GM18498 (cell line): ENCODE results near the gene CXXC5.
"Not testable (repeated sequence)": the region's sequence is repeated elsewhere in the genome, so short reads cannot be mapped to it uniquely, and the experiment has no call there.

Source experiments
- ATAC-seq: cut with Tn5 transposase; IDR thresholded peaks from one replicate; pipeline ENCODE4 v1.9.1; 2021; ENCODE audit warnings: mild to moderate bottlenecking, moderate library complexity; ENCODE audit not compliant: unreplicated experiment

The CXXC5 gene

DNA sequence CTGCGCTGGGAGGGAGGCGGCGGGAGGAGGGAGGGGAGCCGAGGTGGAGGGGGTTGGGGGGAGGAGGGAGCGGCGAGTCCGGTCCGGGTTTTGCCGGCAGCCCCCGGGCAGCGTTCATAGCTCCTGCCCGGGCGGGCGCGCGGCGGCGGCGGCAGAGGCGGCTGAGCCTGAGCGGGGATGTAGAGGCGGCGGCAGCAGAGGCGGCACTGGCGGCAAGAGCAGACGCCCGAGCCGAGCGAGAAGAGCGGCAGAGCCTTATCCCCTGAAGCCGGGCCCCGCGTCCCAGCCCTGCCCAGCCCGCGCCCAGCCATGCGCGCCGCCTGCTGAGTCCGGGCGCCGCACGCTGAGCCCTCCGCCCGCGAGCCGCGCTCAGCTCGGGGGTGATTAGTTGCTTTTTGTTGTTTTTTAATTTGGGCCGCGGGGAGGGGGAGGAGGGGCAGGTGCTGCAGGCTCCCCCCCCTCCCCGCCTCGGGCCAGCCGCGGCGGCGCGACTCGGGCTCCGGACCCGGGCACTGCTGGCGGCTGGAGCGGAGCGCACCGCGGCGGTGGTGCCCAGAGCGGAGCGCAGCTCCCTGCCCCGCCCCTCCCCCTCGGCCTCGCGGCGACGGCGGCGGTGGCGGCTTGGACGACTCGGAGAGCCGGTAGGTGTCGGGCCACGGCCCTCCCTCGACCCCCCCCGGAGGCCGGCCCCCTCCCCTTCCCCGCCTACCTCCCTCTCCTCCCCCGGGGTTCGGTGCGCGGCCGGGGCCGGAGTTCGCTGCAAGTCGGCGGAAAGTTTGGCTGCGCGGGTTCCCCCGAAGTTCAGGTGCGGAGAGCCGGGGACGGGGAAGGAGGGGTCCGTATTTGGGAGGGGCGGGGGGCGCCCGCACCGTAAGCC is at the start of gene CXXC5:
CXXC5 (plus strand) TSS at position 145 of the 877 bp plus-strand sequence. CDS start 32,175 bp downstream, outside the sequence.
- peak; percentile 30 for ATAC-seq

DNA sequence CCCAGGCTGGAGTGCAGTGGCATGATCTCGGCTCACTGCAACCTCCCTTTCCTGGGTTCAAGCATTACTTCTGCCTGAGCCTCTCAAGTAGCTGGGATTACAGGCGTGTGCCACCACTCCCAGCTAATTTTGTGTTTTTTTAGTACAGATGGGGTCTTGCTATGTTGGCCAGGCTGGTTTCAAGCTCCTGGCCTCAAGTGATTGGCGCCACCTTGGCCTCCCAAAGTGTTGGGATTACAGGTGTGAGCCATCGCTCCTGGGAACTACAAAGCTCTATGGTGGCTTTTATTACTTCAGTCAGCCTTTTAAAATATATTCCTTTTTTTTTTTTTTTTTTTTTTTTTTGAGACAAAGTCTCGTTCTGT is 49.6 kb upstream of the CXXC5 start:
- ATAC-seq, result not testable (repeated sequence)

- no peak for ATAC-seq
Observed at GRCh38 chr5:139600336-139600949, 47.7 kb upstream of the CXXC5 start.

DNA sequence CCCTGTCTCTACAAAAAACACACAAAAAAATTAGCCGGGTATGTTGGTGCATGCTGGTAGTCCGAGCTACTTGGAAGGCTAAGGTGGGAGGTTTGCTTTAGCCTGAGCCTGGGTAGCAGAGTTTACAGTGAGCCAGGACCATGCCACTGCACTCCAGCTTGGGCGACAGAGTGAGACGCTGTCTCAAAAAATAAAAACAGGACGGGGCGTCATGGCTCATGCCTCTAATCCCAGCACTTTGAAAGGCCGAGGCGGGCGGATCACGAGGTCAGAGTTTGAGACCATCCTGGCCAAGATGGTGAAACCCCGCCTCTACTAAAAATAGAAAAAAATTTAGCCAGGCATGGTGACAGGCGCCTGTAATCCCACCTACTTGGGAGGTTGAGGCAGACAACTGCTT is 46.7 kb upstream of the CXXC5 start:
- ATAC-seq, result no peak

- not testable (repeated sequence) for ATAC-seq
Observed at GRCh38 chr5:139601948-139602347, 46.2 kb upstream of the CXXC5 start.

DNA sequence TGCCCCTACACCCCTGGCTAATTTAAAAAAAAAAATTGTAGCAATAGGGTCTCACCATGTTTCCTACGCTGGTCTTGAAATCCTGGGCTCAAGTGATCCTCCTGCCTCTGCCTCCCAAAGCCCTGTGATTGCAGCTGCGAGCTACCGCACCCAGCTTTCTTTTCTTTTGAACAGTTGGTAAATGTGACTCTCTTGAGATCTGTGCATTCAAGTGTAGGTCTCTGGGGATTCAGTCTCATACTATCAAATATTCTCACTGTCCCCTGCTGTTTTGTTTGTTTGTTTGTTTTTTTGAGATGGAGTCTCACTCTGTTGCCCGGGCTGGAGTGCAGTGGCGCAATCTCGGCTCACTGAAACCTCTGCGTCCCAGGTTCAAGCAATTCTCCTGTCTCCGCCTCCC is 42.3 kb upstream of the CXXC5 start:
- no peak for ATAC-seq

DNA sequence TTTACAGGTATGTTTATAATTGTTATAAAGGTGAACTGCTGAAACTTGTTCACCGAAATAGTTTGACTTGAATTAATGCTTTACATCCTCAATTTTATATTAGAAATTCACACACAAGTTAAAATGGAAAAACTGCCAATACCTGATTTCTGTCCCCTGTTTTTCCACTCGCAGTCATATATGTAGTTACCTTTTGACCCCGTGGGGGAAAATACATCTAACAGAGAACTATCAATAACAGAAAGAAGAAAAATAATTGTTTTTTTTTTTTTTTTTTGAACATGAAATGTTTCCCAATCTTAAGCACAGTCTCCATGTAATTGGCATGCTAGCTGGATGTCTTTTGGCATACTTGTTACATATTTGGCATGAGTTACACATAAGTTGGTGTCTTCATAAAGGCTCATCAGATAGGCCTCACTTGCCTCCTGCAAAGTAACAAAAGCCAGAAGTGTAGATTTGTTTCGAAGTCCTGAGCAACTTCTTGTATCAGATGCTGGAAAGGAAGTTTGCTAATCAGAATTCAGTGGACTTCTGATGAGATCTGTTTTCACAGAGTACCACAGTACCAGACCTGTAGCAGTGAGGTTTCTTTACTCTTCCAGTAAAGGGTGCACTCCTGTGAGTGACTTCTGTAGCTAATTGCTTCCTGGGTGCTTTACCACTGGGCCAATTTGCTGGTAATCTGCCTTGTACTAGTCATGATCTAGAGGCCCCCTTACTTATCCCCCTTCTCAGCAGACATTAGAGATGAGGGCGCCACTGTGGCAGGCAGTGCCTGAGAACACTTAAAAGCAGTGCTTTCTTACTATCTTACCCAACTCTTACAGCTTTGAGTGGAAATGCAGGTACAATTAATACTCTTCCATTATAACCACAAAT is 36.2 kb upstream of the CXXC5 start:
- ATAC-seq, result no peak

- ATAC-seq, result no peak
Observed at GRCh38 chr5:139619861-139620260, 28.3 kb upstream of the CXXC5 start.

DNA sequence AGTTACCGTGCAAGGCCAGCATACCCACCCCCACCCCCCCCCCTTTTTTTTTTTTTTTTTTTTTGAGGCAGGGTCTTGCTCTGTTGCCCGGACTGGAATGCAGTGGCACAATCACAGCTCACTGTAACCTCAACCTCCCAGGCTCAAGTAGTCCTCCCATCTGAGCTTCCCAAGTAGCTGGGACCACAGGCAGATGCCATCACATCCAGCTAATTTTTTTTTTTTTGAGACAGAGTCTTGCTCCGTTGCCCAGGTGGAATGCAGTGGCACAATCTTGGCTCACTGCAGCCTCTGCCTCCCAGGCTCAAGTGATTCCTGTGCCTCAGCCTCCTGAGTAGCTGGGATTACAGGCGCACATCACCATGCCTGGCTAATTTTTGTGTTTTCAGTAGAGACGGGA is 22.8 kb upstream of the CXXC5 start:
- not testable (repeated sequence) for ATAC-seq

- ATAC-seq, result no peak
Observed at GRCh38 chr5:139630855-139631254, 17.3 kb upstream of the CXXC5 start.

GRCh38 chr5:139631520-139632165 is 16.5 kb upstream of the CXXC5 start:
- no peak for ATAC-seq

DNA sequence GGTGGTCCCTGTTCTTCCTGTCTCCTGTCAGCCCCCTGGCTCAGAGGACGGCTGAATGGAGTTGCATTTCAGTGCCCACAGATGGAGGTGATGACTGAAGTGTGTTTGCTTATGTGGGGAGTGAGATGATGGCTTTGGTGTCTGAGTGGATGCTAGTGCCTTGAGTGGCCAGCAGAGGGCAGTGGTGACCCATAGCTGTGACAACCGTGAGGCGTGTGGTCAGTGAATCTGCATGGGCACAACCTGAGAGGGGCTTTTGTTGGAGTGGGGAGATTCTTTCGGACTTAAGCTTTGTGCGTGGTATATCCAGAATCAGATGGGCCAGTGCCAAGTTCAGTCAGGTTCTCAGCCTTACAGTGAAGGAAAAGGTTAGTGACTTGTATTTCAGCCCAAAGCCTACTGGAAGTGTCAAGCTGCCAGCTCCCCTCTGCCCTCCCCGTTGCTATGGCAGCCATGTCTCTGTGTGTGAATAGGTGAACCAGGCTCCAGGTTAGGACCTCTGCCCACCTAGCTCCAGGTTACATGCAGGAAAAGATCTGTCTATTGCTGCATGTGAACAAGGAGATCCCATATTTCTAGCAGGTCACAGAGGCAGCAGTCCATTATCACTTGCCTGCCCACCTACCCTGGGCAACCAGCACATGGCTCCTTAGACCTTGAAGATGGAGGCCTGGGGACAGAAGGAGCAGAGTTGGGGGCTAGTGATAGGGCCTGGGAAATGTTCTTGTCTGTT is 14.7 kb upstream of the CXXC5 start:
- peak; percentile 33 for ATAC-seq

DNA sequence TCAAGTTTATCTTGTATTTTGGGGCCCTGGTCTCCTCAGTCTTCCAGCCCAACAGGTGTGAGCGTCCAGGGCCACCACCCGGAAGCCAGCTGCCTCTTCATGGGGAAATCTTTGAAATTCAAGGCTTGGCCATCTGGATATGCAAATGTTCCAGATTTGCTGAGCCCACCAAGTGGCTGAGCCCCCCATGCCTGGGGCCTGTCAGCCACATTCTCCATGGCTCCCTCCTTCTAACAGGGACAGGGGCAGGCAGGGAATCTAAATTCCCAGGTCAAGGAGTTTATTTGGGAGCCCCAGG is 14.2 kb upstream of the CXXC5 start:
- no peak for ATAC-seq

- ATAC-seq, result no peak
Observed at GRCh38 chr5:139634541-139634940, 13.6 kb upstream of the CXXC5 start.

GRCh38 chr5:139635191-139635590 is 13.0 kb upstream of the CXXC5 start:
- ATAC-seq, result no peak

DNA sequence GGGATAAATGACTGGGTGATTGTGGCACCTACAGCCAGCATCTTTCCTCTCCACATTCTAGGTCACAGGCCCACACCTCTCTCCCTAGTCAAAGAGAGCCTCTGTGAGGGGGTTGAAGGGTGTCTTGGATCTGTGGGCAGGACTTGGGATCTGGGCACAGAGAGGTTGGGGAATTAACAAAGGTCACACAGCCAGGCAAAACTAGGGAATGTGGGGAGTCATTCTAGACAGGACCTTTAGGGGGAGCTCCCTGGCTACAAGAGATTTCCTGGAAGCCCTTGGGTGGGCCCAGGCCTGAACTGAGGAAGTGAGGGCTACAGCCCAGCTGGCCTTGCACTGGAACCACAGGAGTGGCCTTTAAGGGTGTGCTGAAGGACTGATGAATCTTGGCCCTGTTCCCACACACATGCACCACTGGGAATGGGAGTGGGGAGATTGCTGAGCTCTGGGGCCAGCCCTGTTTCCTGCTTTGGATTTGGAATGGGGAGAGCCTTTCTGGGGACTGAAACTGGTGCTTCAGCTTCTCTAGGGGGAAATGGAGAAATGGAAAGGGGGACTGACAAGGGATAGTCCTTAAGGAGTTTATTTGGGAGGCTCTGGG is 12.4 kb upstream of the CXXC5 start:
- no peak for ATAC-seq

DNA sequence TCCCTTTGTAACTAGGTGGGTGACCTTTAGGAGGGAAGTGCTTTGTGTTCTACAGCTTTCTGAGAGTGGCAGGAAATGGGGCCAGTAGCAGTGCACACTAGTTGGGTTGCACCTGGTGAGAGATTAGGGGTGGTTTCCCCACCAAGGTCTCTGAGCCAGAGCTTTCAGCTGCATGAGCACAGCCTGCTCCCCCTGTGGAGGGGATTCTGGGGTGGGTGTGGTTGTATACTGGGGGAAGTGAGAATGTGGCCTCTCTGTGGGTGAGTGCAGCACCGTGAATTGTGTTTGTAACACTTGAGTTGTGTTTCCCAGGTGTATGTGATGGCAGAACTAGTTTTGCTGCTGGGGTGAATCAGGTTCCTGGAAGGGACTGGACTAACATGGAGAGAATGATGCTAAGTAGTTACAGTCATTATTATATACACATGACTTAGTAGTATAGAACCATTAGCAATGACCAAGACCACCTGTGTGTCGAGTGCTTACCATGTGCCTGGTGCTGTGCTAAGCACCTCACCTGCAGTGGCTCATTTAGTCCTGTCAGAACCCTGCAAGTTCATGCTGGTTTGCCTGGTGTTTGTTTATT is 11.8 kb upstream of the CXXC5 start:
- peak; percentile 79 for ATAC-seq

DNA sequence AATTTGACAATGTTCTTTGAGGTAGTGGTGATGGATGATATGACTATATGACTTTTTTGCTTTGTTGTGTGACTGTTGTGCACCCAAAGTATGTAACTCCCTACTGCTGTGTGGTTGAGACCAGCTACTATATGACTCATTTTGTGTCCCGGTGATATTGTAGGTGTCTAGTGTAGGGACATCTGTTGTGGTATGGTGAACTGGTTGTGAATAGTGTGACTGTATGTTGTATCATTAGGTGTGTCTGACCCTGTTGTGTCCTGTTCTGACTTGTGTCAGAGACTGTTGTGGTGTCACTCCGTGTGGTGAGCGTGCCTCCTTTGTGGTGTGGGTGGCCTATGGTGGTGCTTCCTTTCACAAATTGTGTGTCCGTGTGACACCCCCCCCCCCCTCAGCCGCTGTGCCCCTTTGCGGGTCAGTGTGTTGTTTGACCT is 11.2 kb upstream of the CXXC5 start:
- ATAC-seq, result no peak

GRCh38 chr5:139637438-139638089 is 10.6 kb upstream of the CXXC5 start:
- peak; percentile 28 for ATAC-seq
